SK-N-DZ (cell line): ENCODE measurements around the gene CTTN.
"Not testable (repeated sequence)": the region's sequence is repeated elsewhere in the genome, so short reads cannot be mapped to it uniquely, and the experiment has no call there.

Experiments
- DNase-seq: peaks from one replicate; pipeline ENCODE4 v3.0.0-alpha.2; 2015; ENCODE audit warnings: low spot score

Gene CTTN

DNA sequence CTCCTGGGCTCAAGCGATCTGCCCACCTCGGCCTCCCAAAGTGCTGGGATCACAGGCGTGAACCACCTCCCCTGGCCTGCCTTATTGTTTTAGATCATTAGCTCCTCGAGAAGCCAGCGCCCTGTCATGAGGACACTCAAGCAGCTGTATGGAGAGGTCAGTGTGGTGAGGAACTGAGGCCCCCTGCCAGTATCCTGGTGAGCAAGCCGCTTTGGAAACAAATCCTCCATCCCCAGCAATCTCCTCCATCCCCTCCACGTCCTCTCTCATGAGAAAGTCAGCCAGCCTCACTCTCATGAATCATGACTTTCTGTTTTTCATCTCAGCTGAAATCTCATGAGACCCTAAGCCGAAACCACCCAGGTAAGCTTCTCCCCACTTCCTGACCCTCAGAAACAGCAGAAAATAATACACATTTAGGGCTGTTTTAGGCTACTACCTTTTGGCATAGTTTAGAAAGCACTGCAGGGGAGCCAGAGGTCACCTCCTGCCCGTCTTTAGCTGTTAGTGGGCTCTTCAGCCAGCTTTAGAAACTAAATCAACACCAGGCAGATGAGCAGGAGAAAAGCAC is 56.0 kb downstream of the CTTN start:
- no peak for DNase-seq

DNA sequence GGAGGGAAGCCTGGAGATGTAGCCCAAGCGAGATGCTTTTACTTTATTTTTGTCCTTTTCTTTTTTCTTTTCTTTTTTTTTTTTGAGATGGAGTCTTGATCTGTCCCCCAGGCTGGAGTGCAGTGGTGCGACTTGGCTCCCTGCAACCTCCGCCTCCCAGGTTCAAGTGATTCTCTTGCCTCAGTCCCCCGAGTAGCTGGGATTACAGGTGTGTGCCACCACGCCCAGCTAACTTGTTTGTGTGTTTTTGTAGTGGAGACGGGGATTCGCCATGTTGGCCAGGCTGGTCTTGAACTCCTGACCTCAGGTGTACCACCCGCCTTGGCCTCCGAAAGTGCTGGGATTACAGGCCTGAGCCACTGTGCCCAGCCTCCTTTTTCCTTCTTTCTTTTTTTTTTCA is 56.5 kb downstream of the CTTN start:
- not testable (repeated sequence) for DNase-seq

- no peak for DNase-seq
These were observed 57.0 kb downstream of the CTTN start for GRCh38 chr11:70455354-70455753.

DNA sequence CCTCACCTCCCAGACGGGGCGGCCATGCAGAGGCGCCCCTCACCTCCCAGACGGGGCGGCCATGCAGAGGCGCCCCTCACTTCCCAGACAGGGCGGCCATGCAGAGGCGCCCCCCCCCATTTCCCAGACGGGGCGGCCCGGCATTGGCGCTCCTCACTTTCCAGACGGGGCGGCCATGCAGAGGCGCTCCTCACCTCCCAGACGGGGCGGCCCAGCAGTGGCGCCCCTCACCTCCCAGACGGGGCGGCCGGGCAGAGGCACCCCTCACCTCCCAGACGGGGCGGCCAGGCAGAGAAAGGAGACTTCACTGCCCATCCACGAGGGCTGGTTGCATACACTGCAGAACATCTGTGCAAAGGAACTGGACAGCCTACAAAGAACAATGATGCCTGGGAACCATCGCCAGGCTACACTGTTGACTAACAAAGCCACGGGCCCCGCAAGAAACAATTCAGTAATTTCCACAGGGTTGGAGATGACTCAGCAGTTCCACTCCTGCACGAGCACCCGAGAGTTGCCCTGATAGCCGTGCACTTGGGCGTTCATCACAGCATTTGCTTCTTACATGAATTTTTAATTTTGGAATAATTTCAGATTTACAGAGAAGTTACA is 58.7 kb downstream of the CTTN start:
- no peak for DNase-seq

DNA sequence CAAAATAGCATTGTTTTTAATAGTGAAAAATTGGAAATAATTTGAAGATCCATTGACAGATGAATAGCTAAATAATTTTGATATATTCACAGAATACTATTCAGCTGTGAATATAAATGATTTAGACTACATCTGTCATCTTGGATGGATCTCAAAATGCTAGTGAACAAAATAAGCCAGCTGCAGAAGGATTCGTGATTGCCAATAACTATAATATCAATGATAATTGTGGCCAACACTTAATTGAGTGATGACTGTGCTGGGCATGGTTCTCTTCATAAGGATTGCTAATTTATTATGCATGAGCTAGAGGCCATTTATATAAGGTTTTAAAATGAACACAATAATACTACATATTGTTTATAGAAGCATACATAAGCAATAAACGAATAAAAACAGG is 60.4 kb downstream of the CTTN start:
- DNase-seq: no peak

DNA sequence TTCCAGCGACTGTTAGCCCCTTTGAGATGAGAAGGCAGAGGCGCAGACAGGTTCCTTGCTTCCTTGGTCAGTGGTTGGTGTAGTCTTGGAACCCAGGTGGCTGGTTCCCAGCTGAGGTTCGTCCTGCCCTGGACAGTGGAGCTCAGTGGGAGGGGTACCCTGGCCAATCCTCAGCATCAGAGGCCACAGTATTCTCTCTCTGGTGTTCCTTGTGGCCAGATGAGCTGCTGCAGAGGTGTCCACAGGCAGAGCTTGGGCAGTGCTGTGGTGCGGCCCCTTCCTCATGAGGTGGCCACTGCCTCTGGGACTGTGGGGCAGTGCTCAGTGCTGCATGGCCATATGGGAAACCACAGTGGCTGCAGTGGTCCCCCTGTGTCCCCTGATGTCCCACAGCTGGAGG is 61.8 kb downstream of the CTTN start:
- no peak for DNase-seq

GRCh38 chr11:70460964-70461363 is 62.6 kb downstream of the CTTN start:
- DNase-seq: no peak

DNA sequence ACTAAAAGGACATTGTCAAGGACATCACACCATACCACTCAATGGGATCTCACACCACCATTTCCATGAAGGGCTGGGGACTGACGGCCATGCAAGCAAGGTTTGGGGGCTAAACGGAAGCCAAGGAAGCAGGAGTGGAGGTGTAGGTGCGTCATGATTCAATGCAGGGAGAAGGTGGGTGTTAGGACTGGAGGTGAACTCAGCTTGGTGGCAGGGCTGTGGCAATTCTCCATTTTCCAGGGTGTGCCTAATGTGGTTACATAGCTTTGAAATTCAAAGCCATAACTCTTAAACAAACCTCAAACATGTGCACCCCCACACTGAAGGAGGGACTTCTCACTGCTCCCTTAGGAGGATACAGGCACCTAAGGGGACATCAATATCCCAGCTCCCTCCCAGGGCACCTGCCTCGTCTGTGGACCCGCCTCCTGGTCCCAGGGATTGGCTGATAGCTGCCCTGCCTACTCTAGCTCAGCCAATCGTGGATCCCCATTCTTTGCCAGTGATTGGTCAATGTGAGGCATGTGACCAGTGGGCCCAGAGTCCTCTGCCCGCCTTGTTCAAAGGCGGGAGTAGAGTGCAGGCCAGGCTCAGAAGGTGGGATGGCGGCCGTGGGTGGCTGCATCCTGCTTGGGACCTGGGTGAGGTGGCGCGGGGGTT is 64.6 kb downstream of the CTTN start:
- no peak for DNase-seq

DNA sequence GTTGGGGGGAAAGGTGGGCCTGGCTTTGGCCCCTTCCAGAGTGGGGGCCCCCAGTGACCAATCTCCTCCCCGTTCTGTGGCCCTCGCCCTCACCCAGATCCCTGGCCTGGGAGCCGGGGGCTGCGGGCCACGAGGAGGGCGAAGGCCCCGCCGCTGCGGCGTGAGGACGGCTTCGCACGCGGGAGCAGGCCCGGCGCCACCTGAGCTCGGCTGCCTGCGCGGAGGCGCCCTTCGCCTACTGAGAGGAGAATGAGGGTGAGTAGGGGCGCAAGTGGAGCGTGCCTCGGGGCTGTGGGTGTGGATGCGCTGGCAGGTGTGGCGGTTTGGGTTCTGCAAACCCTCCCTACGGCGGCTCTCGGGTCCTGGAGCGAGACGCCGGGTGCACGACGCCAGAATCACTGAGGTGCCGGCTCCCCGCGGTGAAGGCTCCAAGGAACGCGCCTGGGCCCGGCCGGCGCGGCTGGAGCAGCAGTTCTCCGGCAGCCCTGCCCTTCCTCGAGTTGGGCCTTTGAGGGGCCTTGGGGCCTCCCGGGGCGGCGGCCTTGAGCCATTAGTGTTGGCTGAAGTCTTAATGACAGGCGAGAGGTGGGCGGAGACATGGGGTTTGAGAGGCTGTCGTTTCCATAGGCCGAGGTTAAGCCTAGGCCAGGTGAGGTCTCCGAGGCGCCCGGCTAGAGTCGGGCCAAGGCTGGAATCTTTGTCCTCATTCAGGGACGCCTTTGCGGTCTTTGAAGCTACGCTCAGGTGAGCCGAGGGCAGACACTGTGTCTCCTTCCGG is 65.3 kb downstream of the CTTN start:
- no peak for DNase-seq

GRCh38 chr11:70464509-70465361 is 66.4 kb downstream of the CTTN start:
- DNase-seq: no peak

- no peak for DNase-seq
These were observed 67.8 kb downstream of the CTTN start for GRCh38 chr11:70466154-70466553.

- DNase-seq: no peak
These were observed 68.3 kb downstream of the CTTN start for GRCh38 chr11:70466596-70466995.

- peak; percentile 52 for DNase-seq
These were observed 69.1 kb downstream of the CTTN start for GRCh38 chr11:70467201-70468085.

DNA sequence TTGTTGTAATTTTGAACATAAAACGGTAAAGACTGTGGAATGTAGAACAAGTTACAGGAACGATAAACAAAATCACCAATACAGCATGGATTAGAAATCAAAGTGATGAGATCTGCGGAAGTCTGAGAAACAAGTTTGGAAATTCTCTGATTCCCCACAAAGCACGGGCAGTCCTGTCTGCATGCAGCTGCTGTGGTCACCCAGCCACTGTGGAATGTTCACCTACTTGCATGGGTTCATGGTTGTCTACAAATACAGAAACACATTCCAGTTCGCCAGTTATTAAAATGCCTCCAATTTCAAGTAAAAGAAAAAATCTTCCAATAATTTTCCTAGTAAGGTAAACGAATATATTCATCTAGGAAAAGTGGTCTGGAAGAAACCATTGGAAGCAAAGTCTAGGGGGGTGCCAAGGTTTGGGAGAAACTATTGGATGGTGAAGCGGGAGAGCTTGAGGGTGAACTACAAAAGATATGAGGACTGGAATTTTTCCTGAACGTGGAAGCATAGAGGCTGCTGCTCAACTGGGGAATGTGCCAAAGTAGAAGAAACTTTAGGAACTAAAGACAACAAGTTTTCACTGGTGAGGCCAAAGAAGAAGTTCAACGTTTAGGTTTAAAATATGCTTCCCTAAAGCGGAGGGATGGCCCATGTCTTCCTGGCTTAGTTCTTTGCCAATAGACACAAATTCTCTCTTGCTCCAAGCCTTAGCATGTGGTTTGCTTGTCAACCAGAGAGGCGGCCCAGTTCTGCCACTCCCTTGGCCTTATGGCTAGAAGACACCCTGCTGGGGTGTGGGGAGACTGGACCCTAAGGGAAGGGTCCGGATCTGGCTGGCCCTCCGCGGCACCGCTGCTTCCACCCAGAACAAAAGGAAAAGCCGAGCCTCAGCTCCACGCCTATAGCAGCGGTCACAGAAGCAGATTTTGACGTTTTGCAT is 70.2 kb downstream of the CTTN start:
- no peak for DNase-seq

- no peak for DNase-seq
These were observed 71.8 kb downstream of the CTTN start for GRCh38 chr11:70470127-70470526.

DNA sequence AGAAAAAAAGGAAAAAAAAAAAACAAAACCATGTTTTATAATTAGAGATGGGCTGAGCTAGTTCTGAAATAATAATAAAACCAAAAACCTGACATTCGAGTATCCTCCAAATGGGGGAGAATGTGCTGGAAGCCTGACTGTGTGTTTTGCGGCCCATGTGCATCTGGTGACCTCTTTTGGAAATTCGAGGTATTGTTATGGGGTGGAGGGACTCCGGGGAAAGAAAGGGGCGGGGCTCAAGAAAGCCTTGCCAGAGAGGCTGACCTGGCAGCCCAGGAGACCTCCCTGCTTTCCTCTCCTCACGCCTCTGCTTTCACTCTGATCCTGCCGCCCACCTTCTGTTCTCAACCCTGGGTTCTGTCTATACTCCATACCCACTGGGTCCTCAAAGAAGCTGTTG is 72.9 kb downstream of the CTTN start:
- peak; percentile 60 for DNase-seq

- DNase-seq: no peak
These were observed 73.9 kb downstream of the CTTN start for GRCh38 chr11:70472240-70472639.

GRCh38 chr11:70473186-70473872 is 75.0 kb downstream of the CTTN start:
- DNase-seq: no peak
